ENCODE measurements around the gene TCEAL4. TPM values are rescaled to one million over a fixed set of nuclear protein-coding genes. Genes with fewer than 3 reads are reported as not detected.
A peak's percentile ranks its signal among the peaks of the same experiment; 100 is the strongest.

TCEAL4 gene
- total RNA-seq (ENCODE audit: low replicate concordance), result 40.3 and 48.7 TPM in 2 replicates

DNA sequence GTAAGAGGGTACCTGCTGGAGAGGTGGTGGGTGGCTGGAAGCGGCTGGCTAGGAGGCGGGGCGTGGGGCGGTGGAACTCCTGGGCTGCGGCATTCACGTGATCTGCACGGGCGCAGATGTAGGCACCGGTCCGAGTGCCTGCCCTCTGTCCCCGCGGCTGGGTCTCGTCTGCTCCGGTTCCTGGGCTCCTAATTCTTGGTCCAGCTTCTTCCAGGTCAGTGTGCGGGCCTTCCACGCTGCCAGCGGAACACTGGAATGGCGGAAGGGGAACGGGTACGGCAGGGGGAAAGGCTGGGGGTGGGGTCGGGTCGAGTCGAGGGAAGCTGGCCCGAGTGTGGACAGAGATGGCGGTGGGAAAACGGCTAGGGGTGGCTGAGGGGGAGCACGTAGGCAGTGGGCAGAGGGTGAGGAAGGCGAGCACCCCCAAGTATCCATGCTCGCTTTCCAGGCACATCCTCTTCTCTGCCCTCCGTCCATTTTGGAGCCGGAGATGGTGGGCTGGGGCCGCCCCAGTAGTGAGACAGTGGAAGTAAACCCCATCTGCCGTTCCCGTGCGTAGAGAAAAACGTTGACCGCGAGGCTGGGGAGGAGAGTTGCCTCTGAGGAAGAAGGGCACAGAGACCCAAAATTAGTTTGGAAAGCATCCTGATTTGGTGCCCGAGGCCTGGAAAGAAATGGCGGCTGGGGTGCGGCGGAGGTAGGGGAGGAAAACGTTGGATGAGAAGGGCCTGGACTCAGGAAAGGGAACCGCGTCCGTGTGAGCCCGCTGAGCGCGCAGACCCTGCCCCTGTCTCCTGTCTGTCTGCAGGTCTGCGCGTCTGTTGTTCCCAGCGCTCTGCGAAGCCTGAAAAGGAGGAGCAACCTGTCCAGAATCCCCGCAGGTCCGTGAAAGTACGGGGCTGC is at the start of gene TCEAL4:
TCEAL4 (plus strand) TSS at position 105 of the 903 bp plus-strand sequence. CDS start 1,161 bp downstream, outside the sequence.
- H2AFZ ChIP-seq (replicated peaks), result peak within 1 kb of the TSS; percentile 72
- no peaks in the 10 kb centered on the region for H3K36me3 ChIP-seq
- TF ChIP-seq, protein P1, sequence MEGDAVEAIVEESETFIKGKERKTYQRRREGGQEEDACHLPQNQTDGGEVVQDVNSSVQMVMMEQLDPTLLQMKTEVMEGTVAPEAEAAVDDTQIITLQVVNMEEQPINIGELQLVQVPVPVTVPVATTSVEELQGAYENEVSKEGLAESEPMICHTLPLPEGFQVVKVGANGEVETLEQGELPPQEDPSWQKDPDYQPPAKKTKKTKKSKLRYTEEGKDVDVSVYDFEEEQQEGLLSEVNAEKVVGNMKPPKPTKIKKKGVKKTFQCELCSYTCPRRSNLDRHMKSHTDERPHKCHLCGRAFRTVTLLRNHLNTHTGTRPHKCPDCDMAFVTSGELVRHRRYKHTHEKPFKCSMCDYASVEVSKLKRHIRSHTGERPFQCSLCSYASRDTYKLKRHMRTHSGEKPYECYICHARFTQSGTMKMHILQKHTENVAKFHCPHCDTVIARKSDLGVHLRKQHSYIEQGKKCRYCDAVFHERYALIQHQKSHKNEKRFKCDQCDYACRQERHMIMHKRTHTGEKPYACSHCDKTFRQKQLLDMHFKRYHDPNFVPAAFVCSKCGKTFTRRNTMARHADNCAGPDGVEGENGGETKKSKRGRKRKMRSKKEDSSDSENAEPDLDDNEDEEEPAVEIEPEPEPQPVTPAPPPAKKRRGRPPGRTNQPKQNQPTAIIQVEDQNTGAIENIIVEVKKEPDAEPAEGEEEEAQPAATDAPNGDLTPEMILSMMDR (IDR thresholded peaks at IDR 0.05), result no peak
- TF ChIP-seq EZH2 (IDR thresholded peaks at IDR 0.05), result no peak
- no peak for TF ChIP-seq EZH2phosphoT487 (IDR thresholded peaks at IDR 0.05)
- Mint-ChIP-seq H3K36me3 (no peaks in the 10 kb centered on the region), H3K27me3 (ENCODE audit: insufficient read depth, low read depth) (no peaks in the 10 kb centered on the region), H3K27ac (no peak within 1 kb of the TSS), H3K9me3 (peaks cover 7% of the 10 kb centered on the region), H3K4me1 (peaks cover 2% of the 10 kb centered on the region), H3K4me3 (peak within 1 kb of the TSS; percentile 93)
- no peaks in the 10 kb centered on the region for H3K9me3 ChIP-seq (ENCODE audit: low read depth)
- H3K27me3 ChIP-seq, result peaks cover 9% of the 10 kb centered on the region
- DNase-seq (ENCODE audit: low spot score), result peak; percentile 60
- H3K79me2 ChIP-seq (ENCODE audit: low read depth), result no peaks in the 10 kb centered on the region
- peak within 1 kb of the TSS; percentile 77 for H3K4me2 ChIP-seq
- H3K4me3 ChIP-seq, result peak within 1 kb of the TSS; percentile 76
- peaks cover 7% of the 10 kb centered on the region for H3F3A ChIP-seq (ENCODE audit: low read depth)
- H3K27ac ChIP-seq, result no peak within 1 kb of the TSS
- H3K4me1 ChIP-seq, result no peaks in the 10 kb centered on the region
- no peaks in the 10 kb centered on the region for H4K20me1 ChIP-seq (ENCODE audit: low read depth)
- H3K9ac ChIP-seq, result peak within 1 kb of the TSS; percentile 64

DNA sequence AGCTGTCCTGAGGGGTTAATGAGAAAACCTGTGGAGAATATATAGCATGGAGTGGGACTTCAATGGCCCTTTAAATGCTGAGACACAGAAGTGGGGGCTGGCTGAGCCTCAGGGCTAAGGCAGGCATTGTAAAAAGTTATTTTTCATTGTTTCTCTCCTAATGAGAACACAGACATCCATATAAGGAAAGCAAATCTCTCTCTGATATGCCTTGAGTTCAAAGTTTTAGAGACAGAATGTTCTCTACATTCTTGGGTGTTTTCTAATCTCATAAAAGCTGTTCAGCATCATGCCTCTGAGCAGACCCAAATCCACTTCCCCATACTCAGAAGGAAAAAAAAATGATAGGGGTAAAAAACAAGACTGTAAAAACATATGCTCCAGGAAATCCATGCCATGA is 49.2 kb upstream of the TCEAL4 start:
- TF ChIP-seq, protein P1 (IDR thresholded peaks at IDR 0.05), result no peak
- TF ChIP-seq EZH2phosphoT487 (IDR thresholded peaks at IDR 0.05) (no peak), EZH2 (IDR thresholded peaks at IDR 0.05) (no peak)
- no peak overlapping the region for H2AFZ ChIP-seq (replicated peaks)
- no peaks in the 10 kb centered on the region for H4K20me1 ChIP-seq (ENCODE audit: low read depth)
- H3K27ac ChIP-seq, result no peak overlapping the region
- H3K79me2 ChIP-seq (ENCODE audit: low read depth), result no peaks in the 10 kb centered on the region
- H3K4me2 ChIP-seq, result no peak overlapping the region
- no peaks in the 10 kb centered on the region for H3K36me3 Mint-ChIP-seq
- no peaks in the 10 kb centered on the region for H3K9me3 Mint-ChIP-seq
- DNase-seq (ENCODE audit: low spot score), result no peak
- H3K4me3 Mint-ChIP-seq, result no peak overlapping the region
- H3K9ac ChIP-seq, result no peak overlapping the region
- no peak overlapping the region for H3K27ac Mint-ChIP-seq
- no peaks in the 10 kb centered on the region for H3K9me3 ChIP-seq (ENCODE audit: low read depth)
- H3K4me1 ChIP-seq, result no peaks in the 10 kb centered on the region
- H3K4me3 ChIP-seq, result no peak overlapping the region
- H3K27me3 Mint-ChIP-seq (ENCODE audit: insufficient read depth, low read depth), result peaks cover 4% of the 10 kb centered on the region
- H3K27me3 ChIP-seq, result peaks cover 6% of the 10 kb centered on the region
- H3K36me3 ChIP-seq, result no peaks in the 10 kb centered on the region
- H3F3A ChIP-seq (ENCODE audit: low read depth), result no peaks in the 10 kb centered on the region
- peaks cover 5% of the 10 kb centered on the region for H3K4me1 Mint-ChIP-seq

DNA sequence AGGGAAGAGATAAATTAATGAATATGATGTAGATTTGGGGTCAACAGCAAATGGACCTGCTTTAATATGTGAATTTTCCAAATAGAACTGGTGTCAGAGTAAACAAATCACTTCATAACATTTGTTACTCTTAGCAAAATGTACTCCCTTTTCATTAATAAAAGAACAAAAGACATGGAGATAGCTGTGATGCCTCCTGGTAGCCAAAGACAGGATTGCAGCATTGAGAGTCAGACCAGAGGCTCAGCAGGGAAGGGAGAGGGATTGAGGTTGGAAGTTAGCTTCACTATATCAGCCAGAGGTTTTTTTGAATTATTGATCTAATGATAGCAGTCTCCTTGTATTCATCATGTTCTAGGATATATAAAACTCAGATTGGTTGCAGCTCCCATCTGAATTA is 48.6 kb upstream of the TCEAL4 start:
- H3K27me3 Mint-ChIP-seq (ENCODE audit: insufficient read depth, low read depth), result peaks cover 4% of the 10 kb centered on the region
- H3K36me3 Mint-ChIP-seq, result no peaks in the 10 kb centered on the region
- no peak overlapping the region for H2AFZ ChIP-seq (replicated peaks)
- H4K20me1 ChIP-seq (ENCODE audit: low read depth), result no peaks in the 10 kb centered on the region
- H3K27ac ChIP-seq, result no peak overlapping the region
- H3K36me3 ChIP-seq, result no peaks in the 10 kb centered on the region
- no peaks in the 10 kb centered on the region for H3K79me2 ChIP-seq (ENCODE audit: low read depth)
- no peaks in the 10 kb centered on the region for H3K4me1 ChIP-seq
- H3F3A ChIP-seq (ENCODE audit: low read depth), result no peaks in the 10 kb centered on the region
- H3K27ac Mint-ChIP-seq, result no peak overlapping the region
- peaks cover 5% of the 10 kb centered on the region for H3K4me1 Mint-ChIP-seq
- H3K27me3 ChIP-seq, result peaks cover 6% of the 10 kb centered on the region
- TF ChIP-seq, protein P1 (IDR thresholded peaks at IDR 0.05), result no peak
- no peak for TF ChIP-seq EZH2phosphoT487 (IDR thresholded peaks at IDR 0.05)
- no peak for TF ChIP-seq EZH2 (IDR thresholded peaks at IDR 0.05)
- H3K4me2 ChIP-seq, result no peak overlapping the region
- DNase-seq (ENCODE audit: low spot score), result no peak
- H3K9ac ChIP-seq, result no peak overlapping the region
- no peaks in the 10 kb centered on the region for H3K9me3 ChIP-seq (ENCODE audit: low read depth)
- no peak overlapping the region for H3K4me3 ChIP-seq
- no peak overlapping the region for H3K4me3 Mint-ChIP-seq
- no peaks in the 10 kb centered on the region for H3K9me3 Mint-ChIP-seq

Measured in neural progenitor cell (in vitro differentiated cells).